WTC11 (cell line): Measurements from ENCODE around the gene GOLGA6L2. TPM values are rescaled to one million over a fixed set of nuclear protein-coding genes. Genes with fewer than 3 reads are reported as not detected.

ENCODE experiments used
- ATAC-seq: fragments of 200-7000 bp; cut with Tn5 transposase; 2 replicates; pipeline ENCODE4 v1.10.0; 2021; ENCODE audit warnings: mild to moderate bottlenecking, moderate library complexity
- CTCF ChIA-PET: fragments of 300-600 bp; sonication (Branson Sonifier 250); formaldehyde crosslinking; loops from one replicate; lab custom pipeline; 2021; ENCODE audit warnings: antibody characterized with exemption; lab: Charles Lee
- POLR2A ChIA-PET: fragments of 350-600 bp; sonication (Branson Sonifier 250); formaldehyde crosslinking; loops from one replicate; lab custom pipeline; 2021; ENCODE audit warnings: antibody characterized with exemption; lab: Charles Lee
- DNase-seq: peaks from one replicate; pipeline ENCODE4 v3.0.0; 2021; ENCODE audit warnings: low spot score
- H3K27ac Mint-ChIP-seq: 2 replicates; pipeline ENCODE4 v1.8.0; 2021; ENCODE audit warnings: mixed read lengths
- H3K27me3 Mint-ChIP-seq: 2 replicates; pipeline ENCODE4 v1.8.0; 2021; ENCODE audit warnings: low read depth, mild to moderate bottlenecking, moderate library complexity, mixed read lengths
- H3K36me3 Mint-ChIP-seq: 2 replicates; pipeline ENCODE4 v1.8.0; 2021; ENCODE audit warnings: mixed read lengths
- H3K4me1 Mint-ChIP-seq: 2 replicates; pipeline ENCODE4 v1.8.0; 2022; ENCODE audit warnings: mixed read lengths
- H3K4me3 Mint-ChIP-seq: 2 replicates; pipeline ENCODE4 v1.8.0; 2021; ENCODE audit warnings: mild to moderate bottlenecking, moderate library complexity, mixed read lengths
- H3K9me3 Mint-ChIP-seq: 2 replicates; pipeline ENCODE4 v1.8.0; 2021; ENCODE audit warnings: mixed read lengths
- FOXP4 ChIP-seq: sonication (generic); formaldehyde crosslinking; IDR thresholded peaks from 2 replicates; pipeline ENCODE4 v1.8.0; 2022; ENCODE audit warnings: mild to moderate bottlenecking, missing genetic modification reagents
- GRHL2 ChIP-seq: fragments of 250-450 bp; sonication (Bioruptor Pico); IDR thresholded peaks from 2 replicates; pipeline ENCODE4 v1.8.0; 2022; ENCODE audit warnings: mild to moderate bottlenecking, moderate library complexity; ENCODE audit not compliant: insufficient replicate concordance, severe bottlenecking
- NR2C2 ChIP-seq: sonication (generic); formaldehyde crosslinking; IDR thresholded peaks from 2 replicates; pipeline ENCODE4 v1.8.0; 2022; ENCODE audit warnings: mild to moderate bottlenecking, missing genetic modification reagents
- PRDM15 ChIP-seq: sonication (generic); formaldehyde crosslinking; IDR thresholded peaks from 2 replicates; pipeline ENCODE4 v1.8.0; 2022; ENCODE audit warnings: missing genetic modification reagents
- SOX15 ChIP-seq: fragments of 250-450 bp; sonication (Bioruptor Pico); IDR thresholded peaks from 2 replicates; pipeline ENCODE4 v1.9.0; 2021; ENCODE audit warnings: mild to moderate bottlenecking
- ZBTB43 ChIP-seq: sonication (generic); formaldehyde crosslinking; IDR thresholded peaks from 2 replicates; pipeline ENCODE4 v1.8.1; 2023; ENCODE audit warnings: mild to moderate bottlenecking, missing genetic modification reagents
- ZNF219 ChIP-seq: sonication (generic); formaldehyde crosslinking; IDR thresholded peaks from 2 replicates; pipeline ENCODE4 v1.8.0; 2023; ENCODE audit warnings: missing genetic modification reagents, mild to moderate bottlenecking, borderline replicate concordance
- ZNF425 ChIP-seq: fragments of 250-450 bp; sonication (Bioruptor Pico); conservative IDR thresholded peaks from 2 replicates; pipeline ENCODE4 v1.9.0; 2021; ENCODE audit warnings: mild to moderate bottlenecking
- ZNF532 ChIP-seq: fragments of 250-450 bp; sonication (Bioruptor Pico); IDR thresholded peaks from 2 replicates; pipeline ENCODE4 v1.9.0; 2021; ENCODE audit warnings: mild to moderate bottlenecking, borderline replicate concordance
- total RNA-seq: library from RNA; stranded (reverse); gene quantifications from 3 replicates; pipeline ENCODE4 v1.2.3, GENCODE V29; 2021
- TF ChIP-seq, protein P1 (sequence below): sonication (generic); formaldehyde crosslinking; conservative IDR thresholded peaks from 2 replicates; pipeline ENCODE4 v1.8.1; 2022; ENCODE audit warnings: mild to moderate bottlenecking, missing genetic modification reagents
- TF ChIP-seq, protein P2 (sequence below): sonication (generic); formaldehyde crosslinking; IDR thresholded peaks from 2 replicates; pipeline ENCODE4 v1.8.1; 2022; ENCODE audit warnings: low read depth, missing genetic modification reagents, borderline replicate concordance
- TF ChIP-seq, protein P3 (sequence below): fragments of 250-450 bp; sonication (Bioruptor Pico); IDR thresholded peaks from 2 replicates; pipeline ENCODE4 v1.9.0; 2021; ENCODE audit warnings: mild to moderate bottlenecking

GOLGA6L2 gene
- total RNA-seq, 1 experiment from 2014 or later: not detected

DNA sequence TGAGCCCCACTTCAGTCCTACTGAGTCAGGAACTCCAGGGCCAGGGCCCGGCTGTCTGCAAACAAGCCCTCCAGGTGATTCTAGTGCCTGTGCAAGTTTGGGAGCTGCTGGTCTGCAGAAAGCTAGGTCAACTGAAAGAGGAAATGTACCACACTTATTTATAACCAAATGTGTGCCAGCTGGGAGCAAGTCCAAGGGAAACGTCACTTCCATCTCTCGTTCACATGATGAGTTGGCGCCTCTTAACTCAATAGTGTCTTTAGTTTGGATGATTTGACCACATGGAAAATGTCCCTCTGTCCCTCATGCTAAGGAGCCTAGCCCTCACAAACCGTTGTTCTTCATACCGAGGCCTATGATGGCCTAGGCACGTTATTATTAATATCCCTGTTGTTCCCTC is 49.3 kb downstream of the GOLGA6L2 start:
- peaks cover 11% of the 10 kb centered on the region for H3K27me3 Mint-ChIP-seq
- CTCF ChIA-PET: no interaction called here
- H3K36me3 Mint-ChIP-seq: peaks cover 20% of the 10 kb centered on the region
- ATAC-seq: no peak
- no peak overlapping the region for H3K27ac Mint-ChIP-seq
- peaks cover 24% of the 10 kb centered on the region for H3K9me3 Mint-ChIP-seq
- TF ChIP-seq ZNF219 (CRISPR knock-in tag): no peak
- TF ChIP-seq SOX15: no peak
- peaks cover 10% of the 10 kb centered on the region for H3K4me1 Mint-ChIP-seq
- POLR2A ChIA-PET: no interaction called here
- H3K4me3 Mint-ChIP-seq: no peak overlapping the region
- no peak for DNase-seq

DNA sequence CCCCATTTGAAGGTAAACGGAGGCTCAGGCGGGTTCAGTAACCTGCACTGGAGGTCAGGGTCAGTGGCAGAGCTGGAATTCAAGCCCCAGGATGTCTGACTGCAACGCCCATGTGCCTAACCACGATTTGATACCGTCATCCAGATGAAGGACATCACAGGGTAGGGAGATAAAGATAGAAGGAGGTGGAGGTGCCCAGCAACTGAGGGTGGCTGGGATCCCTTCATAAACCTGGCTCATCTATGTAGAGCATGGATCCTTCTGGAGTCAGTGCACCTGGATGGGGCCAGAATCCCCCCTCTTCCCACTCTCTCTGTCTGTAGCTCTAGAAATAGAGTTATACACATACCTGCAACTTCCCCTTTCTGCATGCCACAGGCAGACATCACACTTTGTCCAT is 51.2 kb downstream of the GOLGA6L2 start:
- no peak overlapping the region for H3K27ac Mint-ChIP-seq
- POLR2A ChIA-PET: no interaction called here
- no peak for TF ChIP-seq FOXP4 (CRISPR knock-in tag)
- TF ChIP-seq PRDM15: no peak
- TF ChIP-seq, protein P1, sequence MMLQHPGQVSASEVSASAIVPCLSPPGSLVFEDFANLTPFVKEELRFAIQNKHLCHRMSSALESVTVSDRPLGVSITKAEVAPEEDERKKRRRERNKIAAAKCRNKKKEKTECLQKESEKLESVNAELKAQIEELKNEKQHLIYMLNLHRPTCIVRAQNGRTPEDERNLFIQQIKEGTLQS (CRISPR knock-in tag): no peak
- TF ChIP-seq ZNF532: no peak
- TF ChIP-seq ZBTB43: no peak
- no peak for TF ChIP-seq GRHL2 (CRISPR knock-in tag)
- TF ChIP-seq, protein P2, sequence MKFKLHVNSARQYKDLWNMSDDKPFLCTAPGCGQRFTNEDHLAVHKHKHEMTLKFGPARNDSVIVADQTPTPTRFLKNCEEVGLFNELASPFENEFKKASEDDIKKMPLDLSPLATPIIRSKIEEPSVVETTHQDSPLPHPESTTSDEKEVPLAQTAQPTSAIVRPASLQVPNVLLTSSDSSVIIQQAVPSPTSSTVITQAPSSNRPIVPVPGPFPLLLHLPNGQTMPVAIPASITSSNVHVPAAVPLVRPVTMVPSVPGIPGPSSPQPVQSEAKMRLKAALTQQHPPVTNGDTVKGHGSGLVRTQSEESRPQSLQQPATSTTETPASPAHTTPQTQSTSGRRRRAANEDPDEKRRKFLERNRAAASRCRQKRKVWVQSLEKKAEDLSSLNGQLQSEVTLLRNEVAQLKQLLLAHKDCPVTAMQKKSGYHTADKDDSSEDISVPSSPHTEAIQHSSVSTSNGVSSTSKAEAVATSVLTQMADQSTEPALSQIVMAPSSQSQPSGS: no peak
- no peak for TF ChIP-seq ZNF425 (CRISPR knock-in tag)
- TF ChIP-seq, protein P3, sequence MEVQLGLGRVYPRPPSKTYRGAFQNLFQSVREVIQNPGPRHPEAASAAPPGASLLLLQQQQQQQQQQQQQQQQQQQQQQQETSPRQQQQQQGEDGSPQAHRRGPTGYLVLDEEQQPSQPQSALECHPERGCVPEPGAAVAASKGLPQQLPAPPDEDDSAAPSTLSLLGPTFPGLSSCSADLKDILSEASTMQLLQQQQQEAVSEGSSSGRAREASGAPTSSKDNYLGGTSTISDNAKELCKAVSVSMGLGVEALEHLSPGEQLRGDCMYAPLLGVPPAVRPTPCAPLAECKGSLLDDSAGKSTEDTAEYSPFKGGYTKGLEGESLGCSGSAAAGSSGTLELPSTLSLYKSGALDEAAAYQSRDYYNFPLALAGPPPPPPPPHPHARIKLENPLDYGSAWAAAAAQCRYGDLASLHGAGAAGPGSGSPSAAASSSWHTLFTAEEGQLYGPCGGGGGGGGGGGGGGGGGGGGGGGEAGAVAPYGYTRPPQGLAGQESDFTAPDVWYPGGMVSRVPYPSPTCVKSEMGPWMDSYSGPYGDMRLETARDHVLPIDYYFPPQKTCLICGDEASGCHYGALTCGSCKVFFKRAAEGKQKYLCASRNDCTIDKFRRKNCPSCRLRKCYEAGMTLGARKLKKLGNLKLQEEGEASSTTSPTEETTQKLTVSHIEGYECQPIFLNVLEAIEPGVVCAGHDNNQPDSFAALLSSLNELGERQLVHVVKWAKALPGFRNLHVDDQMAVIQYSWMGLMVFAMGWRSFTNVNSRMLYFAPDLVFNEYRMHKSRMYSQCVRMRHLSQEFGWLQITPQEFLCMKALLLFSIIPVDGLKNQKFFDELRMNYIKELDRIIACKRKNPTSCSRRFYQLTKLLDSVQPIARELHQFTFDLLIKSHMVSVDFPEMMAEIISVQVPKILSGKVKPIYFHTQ: no peak
- TF ChIP-seq NR2C2 (CRISPR knock-in tag): no peak
- TF ChIP-seq, all 79 proteins: peak for 0
- CTCF ChIA-PET: no interaction called here
- no peak for ATAC-seq
- Mint-ChIP-seq H3K36me3 (peaks cover 16% of the 10 kb centered on the region), H3K27me3 (peaks cover 4% of the 10 kb centered on the region; the same call in 1 of the 2 replicates), H3K4me3 (no peak overlapping the region), H3K4me1 (peaks cover 10% of the 10 kb centered on the region), H3K9me3 (peaks cover 19% of the 10 kb centered on the region)
- DNase-seq: no peak
